Erythroblast (primary cell): ENCODE data around the gene WNT5A.

ENCODE experiments used
- GATA1 ChIP-seq: IDR thresholded peaks from 2 replicates; pipeline ENCODE4 v1.6.1; 2011; ENCODE audit warnings: low read depth, mild to moderate bottlenecking, control low read depth, low read length, moderate library complexity
- POLR2A ChIP-seq: IDR thresholded peaks from 2 replicates; pipeline ENCODE4 v1.6.1; 2011; ENCODE audit warnings: mild to moderate bottlenecking, low read length

GRCh38 chr3:55467099-55467498 lies 20.0 kb downstream of the WNT5A start:
- TF ChIP-seq POLR2A (no peak), GATA1 (no peak)
